Activated CD4-positive, alpha-beta T cell treated with anti-CD3 and anti-CD28 coated beads, Interleukin-2, amount 10 ng/mL, durations not matched to agents 7 days and 5 days (primary cell): ENCODE data around the gene CCDC117. TPM values are rescaled to one million over a fixed set of nuclear protein-coding genes. Genes with fewer than 3 reads are reported as not detected.
"Not testable (repeated sequence)": the region's sequence is repeated elsewhere in the genome, so short reads cannot be mapped to it uniquely, and the experiment has no call there.

Experiments used
- CTCF ChIA-PET: fragments of 350-600 bp; sonication (Branson Sonifier 250); formaldehyde crosslinking; loops from one replicate; lab custom pipeline; 2021; ENCODE audit warnings: antibody characterized with exemption; lab: Charles Lee
- POLR2A ChIA-PET: fragments of 350-600 bp; sonication (Branson Sonifier 250); formaldehyde crosslinking; loops from one replicate; lab custom pipeline; 2021; ENCODE audit warnings: antibody characterized with exemption; lab: Charles Lee
- DNase-seq: peaks from one replicate; pipeline ENCODE4 v3.0.0-alpha.2; 2020
- H3K27ac Mint-ChIP-seq: one replicate; pipeline ENCODE4 v1.8.0; 2021; ENCODE audit warnings: mild to moderate bottlenecking, moderate library complexity, mixed read lengths
- H3K27me3 Mint-ChIP-seq: one replicate; pipeline ENCODE4 v1.8.0; 2021; ENCODE audit warnings: mixed read lengths
- H3K36me3 Mint-ChIP-seq: one replicate; pipeline ENCODE4 v1.8.0; 2021; ENCODE audit warnings: low read depth, mixed read lengths
- H3K4me1 Mint-ChIP-seq: one replicate; pipeline ENCODE4 v1.8.0; 2021; ENCODE audit warnings: mixed read lengths
- H3K4me3 Mint-ChIP-seq: one replicate; pipeline ENCODE4 v1.8.0; 2021; ENCODE audit warnings: mild to moderate bottlenecking, moderate library complexity, mixed read lengths
- H3K9me3 Mint-ChIP-seq: one replicate; pipeline ENCODE4 v1.8.0; 2021; ENCODE audit warnings: mixed read lengths
- total RNA-seq, 2 experiments: library from RNA; stranded (reverse); gene quantifications; one replicate each; pipeline ENCODE4 v1.2.3, GENCODE V29; 2021

Gene CCDC117
- total RNA-seq, 2 experiments from 2014 or later = 30.2 to 31.9 TPM

GRCh38 chr22:28813772-28814518 is 41.5 kb downstream of the CCDC117 start:
- no peak overlapping the region for H3K4me3 Mint-ChIP-seq
- H3K27me3 Mint-ChIP-seq = no peaks in the 10 kb centered on the region
- peaks cover 55% of the 10 kb centered on the region for H3K36me3 Mint-ChIP-seq
- ChIA-PET CTCF (interaction anchor here (0.7 to 5.7 kb wide), 4 partner anchors 9 to 23 kb away, joined by 3 to 52 read pairs (median 7); partner anchors contain the start of gene XBP1), POLR2A (no interaction called here)
- H3K27ac Mint-ChIP-seq = peak overlapping the region; percentile 79
- no peaks in the 10 kb centered on the region for H3K9me3 Mint-ChIP-seq
- peaks cover 84% of the 10 kb centered on the region for H3K4me1 Mint-ChIP-seq
- DNase-seq = no peak

DNA sequence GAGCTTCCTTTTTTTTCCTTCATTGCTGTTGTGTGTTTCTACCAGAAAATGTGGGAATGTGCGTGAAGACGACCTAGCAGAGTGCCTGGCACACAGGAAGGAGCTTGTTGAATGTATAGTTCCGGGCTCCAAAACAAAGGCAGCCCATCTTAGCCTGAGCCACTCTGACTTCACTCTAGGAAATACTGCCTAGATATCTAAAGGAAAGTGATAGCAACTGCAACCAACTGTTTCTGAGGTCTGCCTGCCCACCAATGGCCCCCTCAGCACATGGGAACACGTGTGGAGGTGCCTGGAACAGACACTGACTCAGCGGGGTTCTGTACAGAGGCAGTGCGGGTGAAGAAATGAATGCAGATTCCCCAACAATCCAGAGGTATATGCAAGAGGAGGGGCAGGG is 42.6 kb downstream of the CCDC117 start:
- ChIA-PET POLR2A (no interaction called here), CTCF (interaction anchor here (0.7 to 5.7 kb wide), 3 partner anchors 13 to 14 kb away, joined by 5 to 52 read pairs (median 5); partner anchors contain the start of gene XBP1)
- H3K27ac Mint-ChIP-seq = peak overlapping the region; percentile 78
- peaks cover 84% of the 10 kb centered on the region for H3K4me1 Mint-ChIP-seq
- H3K27me3 Mint-ChIP-seq = no peaks in the 10 kb centered on the region
- DNase-seq = no peak
- H3K36me3 Mint-ChIP-seq = peaks cover 57% of the 10 kb centered on the region
- H3K9me3 Mint-ChIP-seq = no peaks in the 10 kb centered on the region
- no peak overlapping the region for H3K4me3 Mint-ChIP-seq

GRCh38 chr22:28815729-28816128 is 43.2 kb downstream of the CCDC117 start:
- H3K27me3 Mint-ChIP-seq = no peaks in the 10 kb centered on the region
- POLR2A ChIA-PET = no interaction called here
- no peak overlapping the region for H3K27ac Mint-ChIP-seq
- H3K36me3 Mint-ChIP-seq = peaks cover 55% of the 10 kb centered on the region
- DNase-seq = no peak
- CTCF ChIA-PET = interaction anchor here (0.7 to 5.7 kb wide), 3 partner anchors 13 to 225 kb away, joined by 3 to 52 read pairs (median 5); partner anchors contain the start of gene XBP1
- H3K4me3 Mint-ChIP-seq = no peak overlapping the region
- no peaks in the 10 kb centered on the region for H3K9me3 Mint-ChIP-seq
- peaks cover 81% of the 10 kb centered on the region for H3K4me1 Mint-ChIP-seq

- H3K36me3 Mint-ChIP-seq = peaks cover 67% of the 10 kb centered on the region
- no peak for DNase-seq
- no peaks in the 10 kb centered on the region for H3K27me3 Mint-ChIP-seq
- H3K4me1 Mint-ChIP-seq = peaks cover 83% of the 10 kb centered on the region
- no peak overlapping the region for H3K27ac Mint-ChIP-seq
- POLR2A ChIA-PET = no interaction called here
- no peak overlapping the region for H3K4me3 Mint-ChIP-seq
- CTCF ChIA-PET = interaction anchor here (1.0 to 2.8 kb wide), 4 partner anchors 10 to 42 kb away, joined by 3 to 12 read pairs (median 3); no protein-coding TSS in a partner anchor
- H3K9me3 Mint-ChIP-seq = no peaks in the 10 kb centered on the region
Observed at GRCh38 chr22:28817064-28817463, 44.6 kb downstream of the CCDC117 start.

GRCh38 chr22:28817919-28818859 is 45.7 kb downstream of the CCDC117 start:
- peak overlapping the region; percentile 18 for H3K4me3 Mint-ChIP-seq
- POLR2A ChIA-PET = no interaction called here

GRCh38 chr22:28819253-28820096 is 47.0 kb downstream of the CCDC117 start:
- CTCF ChIA-PET = interaction anchor here (1.1 to 2.8 kb wide), 4 partner anchors 8 to 17 kb away, joined by 3 to 18 read pairs (median 8); no protein-coding TSS in a partner anchor
- no peaks in the 10 kb centered on the region for H3K9me3 Mint-ChIP-seq
- H3K4me3 Mint-ChIP-seq = peak overlapping the region; percentile 11
- H3K27ac Mint-ChIP-seq = peak overlapping the region; percentile 76
- H3K36me3 Mint-ChIP-seq = peaks cover 65% of the 10 kb centered on the region
- peaks cover 79% of the 10 kb centered on the region for H3K4me1 Mint-ChIP-seq
- no peaks in the 10 kb centered on the region for H3K27me3 Mint-ChIP-seq
- POLR2A ChIA-PET = no interaction called here
- no peak for DNase-seq

More at GRCh38 chr22:28817919-28818859, 45.7 kb downstream of the CCDC117 start:
- H3K4me1 Mint-ChIP-seq = peaks cover 83% of the 10 kb centered on the region
- H3K9me3 Mint-ChIP-seq = no peaks in the 10 kb centered on the region
- no peak for DNase-seq
- no peaks in the 10 kb centered on the region for H3K27me3 Mint-ChIP-seq
- CTCF ChIA-PET = interaction anchor here (2.7 to 2.8 kb wide), 2 partner anchors 11 to 16 kb away, joined by 12 to 18 read pairs; no protein-coding TSS in a partner anchor
- peaks cover 69% of the 10 kb centered on the region for H3K36me3 Mint-ChIP-seq
- H3K27ac Mint-ChIP-seq = peak overlapping the region; percentile 76

GRCh38 chr22:28820885-28821284 is 48.4 kb downstream of the CCDC117 start:
- peaks cover 71% of the 10 kb centered on the region for H3K4me1 Mint-ChIP-seq
- POLR2A ChIA-PET = no interaction called here
- no peak overlapping the region for H3K4me3 Mint-ChIP-seq
- no peaks in the 10 kb centered on the region for H3K27me3 Mint-ChIP-seq
- no peak for DNase-seq
- CTCF ChIA-PET = interaction anchor here (1.1 to 1.6 kb wide), 2 partner anchors 9 to 18 kb away, joined by 3 to 4 read pairs; no protein-coding TSS in a partner anchor
- no peaks in the 10 kb centered on the region for H3K9me3 Mint-ChIP-seq
- H3K36me3 Mint-ChIP-seq = peaks cover 59% of the 10 kb centered on the region
- H3K27ac Mint-ChIP-seq = peak overlapping the region; percentile 31

GRCh38 chr22:28821452-28821851 is 49.0 kb downstream of the CCDC117 start:
- ChIA-PET POLR2A (no interaction called here), CTCF (interaction anchor here (0.6 kb wide), 1 partner anchor 405 kb away, joined by 5 read pairs; no protein-coding TSS in a partner anchor)
- Mint-ChIP-seq H3K27ac (peak overlapping the region; percentile 99), H3K27me3 (no peaks in the 10 kb centered on the region), H3K4me1 (peaks cover 74% of the 10 kb centered on the region), H3K36me3 (peaks cover 62% of the 10 kb centered on the region), H3K9me3 (no peaks in the 10 kb centered on the region), H3K4me3 (no peak overlapping the region)
- DNase-seq = no peak

- Mint-ChIP-seq H3K36me3 (peaks cover 67% of the 10 kb centered on the region), H3K4me3 (peak overlapping the region; percentile 29), H3K27me3 (no peaks in the 10 kb centered on the region), H3K27ac (peak overlapping the region; percentile 99), H3K4me1 (peaks cover 73% of the 10 kb centered on the region), H3K9me3 (no peaks in the 10 kb centered on the region)
- peak; percentile 76 for DNase-seq
- CTCF ChIA-PET = interaction anchor here (2.5 kb wide), 1 partner anchor 10 kb away, joined by 9 read pairs; no protein-coding TSS in a partner anchor
- POLR2A ChIA-PET = interaction anchor here (1.0 kb wide), 1 partner anchor 11 kb away, joined by 4 read pairs; no protein-coding TSS in a partner anchor
Observed at GRCh38 chr22:28822930-28823551, 50.5 kb downstream of the CCDC117 start.

DNA sequence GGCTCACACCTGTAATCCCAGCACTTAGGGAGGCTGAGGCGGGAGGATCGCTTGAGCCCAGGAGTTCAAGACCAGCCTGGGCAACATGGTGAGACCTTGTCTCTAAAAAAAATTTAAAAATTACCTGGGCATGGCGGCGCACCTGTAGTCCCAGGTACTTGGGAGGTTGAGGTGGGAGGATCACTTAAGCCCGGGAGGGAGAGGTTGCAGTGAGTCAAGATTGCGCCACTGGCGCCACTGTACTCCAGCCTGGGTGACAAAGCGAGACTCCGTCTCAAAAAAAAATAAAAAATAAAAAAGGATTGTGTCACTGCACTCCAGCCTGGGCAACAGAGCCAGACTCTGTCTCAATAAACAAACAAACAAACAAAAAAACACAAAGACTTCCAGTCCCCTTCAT is 52.0 kb downstream of the CCDC117 start:
- H3K9me3 Mint-ChIP-seq, H3K27me3 Mint-ChIP-seq, POLR2A ChIA-PET, H3K4me3 Mint-ChIP-seq, DNase-seq: not testable (repeated sequence)
- peak overlapping the region; percentile 31 for H3K27ac Mint-ChIP-seq
- H3K36me3 Mint-ChIP-seq = peaks cover 60% of the 10 kb centered on the region
- H3K4me1 Mint-ChIP-seq = peaks cover 68% of the 10 kb centered on the region
- CTCF ChIA-PET = interaction anchor here (0.6 kb wide), 1 partner anchor 1436 kb away, joined by 3 read pairs; no protein-coding TSS in a partner anchor

DNA sequence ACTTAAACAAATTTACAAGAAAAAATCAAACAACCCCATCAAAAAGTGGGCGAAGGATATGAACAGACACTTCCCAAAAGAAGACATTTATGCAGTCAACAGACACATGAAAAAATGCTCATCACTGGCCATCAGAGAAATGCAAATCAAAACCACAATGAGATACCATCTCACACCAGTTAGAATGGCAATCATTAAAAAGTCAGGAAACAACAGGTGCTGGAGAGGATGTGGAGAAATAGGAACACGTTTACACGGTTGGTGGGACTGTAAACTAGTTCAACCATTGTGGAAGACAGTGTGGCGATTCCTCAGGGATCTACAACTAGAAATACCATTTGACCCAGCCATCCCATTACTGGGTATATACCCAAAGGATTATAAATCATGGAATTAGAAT is 53.9 kb downstream of the CCDC117 start:
- H3K4me3 Mint-ChIP-seq, CTCF ChIA-PET, POLR2A ChIA-PET, H3K27me3 Mint-ChIP-seq, DNase-seq, H3K9me3 Mint-ChIP-seq, H3K27ac Mint-ChIP-seq: not testable (repeated sequence)
- Mint-ChIP-seq H3K4me1 (peaks cover 61% of the 10 kb centered on the region), H3K36me3 (peaks cover 52% of the 10 kb centered on the region)
